ENCODE measurements around the gene WSB1. TPM values are rescaled to one million over a fixed set of nuclear protein-coding genes. Genes with fewer than 3 reads are reported as not detected.
"Not testable (repeated sequence)": the region's sequence is repeated elsewhere in the genome, so short reads cannot be mapped to it uniquely, and the experiment has no call there.

The WSB1 gene, protein sequence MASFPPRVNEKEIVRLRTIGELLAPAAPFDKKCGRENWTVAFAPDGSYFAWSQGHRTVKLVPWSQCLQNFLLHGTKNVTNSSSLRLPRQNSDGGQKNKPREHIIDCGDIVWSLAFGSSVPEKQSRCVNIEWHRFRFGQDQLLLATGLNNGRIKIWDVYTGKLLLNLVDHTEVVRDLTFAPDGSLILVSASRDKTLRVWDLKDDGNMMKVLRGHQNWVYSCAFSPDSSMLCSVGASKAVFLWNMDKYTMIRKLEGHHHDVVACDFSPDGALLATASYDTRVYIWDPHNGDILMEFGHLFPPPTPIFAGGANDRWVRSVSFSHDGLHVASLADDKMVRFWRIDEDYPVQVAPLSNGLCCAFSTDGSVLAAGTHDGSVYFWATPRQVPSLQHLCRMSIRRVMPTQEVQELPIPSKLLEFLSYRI
- 32.0 and 53.2 TPM in 2 replicates for total RNA-seq (2014; rRNA removed; shearing (Covaris generic))

- peak; percentile 89 for DNase-seq (ENCODE audit: low spot score)
Measured at GRCh38 chr17:27293898-27294688, at the start of gene WSB1. TSS of gene WSB1 (plus strand) at chr17:27294114. CDS start at chr17:27294396, 282 bp downstream.

DNA sequence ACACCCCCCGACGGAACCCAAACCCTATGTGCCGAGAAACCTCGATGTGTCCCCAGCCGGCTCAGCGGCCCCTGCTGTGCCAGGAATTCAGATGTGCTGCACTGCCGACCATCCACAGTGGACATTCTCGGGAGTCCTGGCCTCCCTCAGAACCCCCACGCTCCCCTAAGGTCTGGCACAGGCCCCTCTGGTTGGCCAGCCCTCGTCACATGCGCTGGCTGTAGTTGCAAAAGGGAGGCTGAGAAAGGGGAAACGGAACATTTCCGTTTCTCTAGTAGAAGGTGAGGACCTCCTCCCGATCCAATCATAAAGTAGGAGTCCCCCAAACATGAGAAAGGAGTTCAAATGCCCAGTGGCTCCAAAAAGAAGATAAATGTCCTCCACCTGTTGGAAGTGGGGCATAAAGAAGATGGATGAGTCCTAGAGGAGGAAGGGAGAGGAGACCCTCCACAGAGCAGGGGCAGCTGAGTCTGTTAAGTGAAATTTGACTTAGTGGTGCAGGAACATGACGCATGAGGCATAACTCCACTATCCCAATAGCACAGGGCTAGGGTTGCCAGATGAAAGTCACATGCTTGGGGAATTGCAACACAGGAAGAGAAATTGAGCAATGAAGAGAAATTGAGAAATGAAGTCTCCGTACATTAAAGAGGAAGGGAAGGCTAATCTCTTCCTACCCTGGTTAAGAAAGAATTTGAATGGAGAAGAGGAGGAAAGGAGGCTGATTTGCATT, 49.3 kb upstream of the WSB1 start:
- no peak for DNase-seq (ENCODE audit: low spot score)

DNA sequence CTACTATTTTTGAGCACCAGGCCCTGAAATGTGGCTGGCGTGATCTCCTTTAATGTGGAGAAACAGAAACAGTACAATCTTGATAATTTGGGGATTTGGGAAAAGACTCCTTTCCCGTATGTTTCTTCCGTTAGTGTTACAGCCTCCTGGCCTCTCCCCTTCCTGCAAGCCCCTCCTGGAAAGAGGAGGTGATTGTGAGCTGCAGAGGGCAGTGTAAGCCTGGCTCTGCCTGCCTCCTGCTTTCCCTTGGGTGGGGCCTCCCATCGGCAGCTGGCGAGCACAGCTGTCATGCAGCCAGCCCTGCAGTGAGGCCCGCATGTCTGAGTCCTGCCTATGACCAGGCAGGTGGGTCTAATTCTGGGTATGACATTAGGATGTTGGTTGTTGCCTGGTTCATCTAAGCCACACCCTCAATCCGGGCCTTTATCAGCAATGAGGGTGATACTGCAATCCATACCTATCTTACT, 48.7 kb upstream of the WSB1 start:
- peak; percentile 80 for DNase-seq (ENCODE audit: low spot score)

- no peak for DNase-seq (ENCODE audit: low spot score)
Measured at GRCh38 chr17:27246537-27246936, 47.4 kb upstream of the WSB1 start.

DNA sequence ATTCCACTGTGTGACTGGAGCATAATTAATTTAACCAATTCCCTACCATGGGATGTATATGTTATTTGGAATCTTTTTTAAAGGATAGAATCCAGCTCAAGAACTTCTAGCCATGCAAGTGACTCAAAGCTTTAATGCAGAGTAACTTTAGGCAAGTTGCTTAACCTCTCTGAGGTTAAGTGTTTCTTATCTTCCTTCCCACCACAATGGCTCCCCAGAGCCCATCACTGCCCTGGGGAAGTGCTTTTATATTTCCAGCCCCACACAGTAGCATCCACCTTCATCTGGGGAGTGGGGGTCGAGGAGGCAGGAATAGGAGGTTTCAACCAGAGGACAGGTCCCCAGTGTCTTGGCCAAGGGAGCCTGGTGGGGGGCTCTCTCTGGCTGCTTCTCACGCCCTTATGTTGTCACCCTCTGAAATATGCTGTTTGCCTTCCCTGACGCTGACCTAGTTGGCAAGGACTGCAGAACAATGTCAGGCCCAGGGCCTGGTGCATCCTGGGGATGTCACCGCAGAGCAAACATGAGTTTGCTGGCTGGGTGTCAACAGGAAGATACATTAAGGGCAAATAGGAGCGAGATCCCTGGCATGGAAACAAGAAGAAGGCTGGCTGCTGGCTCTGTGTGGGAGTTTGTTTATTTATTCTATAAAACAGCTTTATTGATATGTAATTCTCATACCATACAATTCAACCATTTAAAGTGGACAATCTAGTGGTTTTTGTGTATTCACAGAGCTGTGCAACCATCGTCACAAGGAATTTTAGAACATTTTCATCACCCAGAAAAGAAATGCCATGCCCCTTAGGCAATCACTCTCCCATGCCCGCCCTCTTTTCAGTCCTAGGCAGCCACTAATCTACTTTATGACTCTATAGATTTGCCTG, 46.6 kb upstream of the WSB1 start:
- peak; percentile 90 for DNase-seq (ENCODE audit: low spot score)

GRCh38 chr17:27247958-27248342, 46.0 kb upstream of the WSB1 start:
- DNase-seq (ENCODE audit: low spot score) = no peak

DNA sequence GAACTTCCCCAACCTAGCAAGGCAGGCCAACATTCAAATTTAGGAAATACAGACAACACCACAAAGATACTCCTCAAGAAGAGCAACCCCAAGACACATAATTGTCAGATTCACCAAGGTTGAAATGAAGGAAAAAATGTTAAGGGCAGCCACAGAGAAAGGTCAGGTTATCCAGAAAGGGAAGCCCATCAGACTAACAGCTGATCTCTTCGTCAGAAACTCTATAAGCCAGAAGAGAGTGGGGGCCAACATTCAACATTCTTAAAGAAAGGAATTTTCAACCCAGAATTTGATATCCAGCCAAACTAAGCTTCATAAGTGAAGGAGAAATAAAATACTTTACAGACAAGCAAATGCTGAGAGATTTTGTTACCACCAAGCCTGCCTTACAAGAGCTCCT, 43.1 kb upstream of the WSB1 start:
- DNase-seq (ENCODE audit: low spot score) = not testable (repeated sequence)

DNA sequence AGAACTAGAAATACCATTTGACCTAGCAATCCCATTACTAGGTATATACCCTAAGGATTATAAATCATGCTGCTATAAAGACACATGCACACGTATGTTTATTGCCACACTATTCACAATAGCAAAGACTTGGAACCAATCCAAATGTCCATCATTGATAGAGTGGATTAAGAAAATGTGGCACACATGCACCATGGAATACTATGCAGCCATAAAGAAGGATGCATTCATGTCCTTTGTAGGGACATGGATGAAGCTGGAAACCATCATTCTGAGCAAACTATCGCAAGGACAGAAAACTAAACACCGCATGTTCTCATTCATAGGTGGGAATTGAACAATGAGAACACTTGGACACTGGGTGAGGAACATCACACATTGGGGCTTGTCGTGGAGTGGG, 39.1 kb upstream of the WSB1 start:
- DNase-seq (ENCODE audit: low spot score) = not testable (repeated sequence)

DNA sequence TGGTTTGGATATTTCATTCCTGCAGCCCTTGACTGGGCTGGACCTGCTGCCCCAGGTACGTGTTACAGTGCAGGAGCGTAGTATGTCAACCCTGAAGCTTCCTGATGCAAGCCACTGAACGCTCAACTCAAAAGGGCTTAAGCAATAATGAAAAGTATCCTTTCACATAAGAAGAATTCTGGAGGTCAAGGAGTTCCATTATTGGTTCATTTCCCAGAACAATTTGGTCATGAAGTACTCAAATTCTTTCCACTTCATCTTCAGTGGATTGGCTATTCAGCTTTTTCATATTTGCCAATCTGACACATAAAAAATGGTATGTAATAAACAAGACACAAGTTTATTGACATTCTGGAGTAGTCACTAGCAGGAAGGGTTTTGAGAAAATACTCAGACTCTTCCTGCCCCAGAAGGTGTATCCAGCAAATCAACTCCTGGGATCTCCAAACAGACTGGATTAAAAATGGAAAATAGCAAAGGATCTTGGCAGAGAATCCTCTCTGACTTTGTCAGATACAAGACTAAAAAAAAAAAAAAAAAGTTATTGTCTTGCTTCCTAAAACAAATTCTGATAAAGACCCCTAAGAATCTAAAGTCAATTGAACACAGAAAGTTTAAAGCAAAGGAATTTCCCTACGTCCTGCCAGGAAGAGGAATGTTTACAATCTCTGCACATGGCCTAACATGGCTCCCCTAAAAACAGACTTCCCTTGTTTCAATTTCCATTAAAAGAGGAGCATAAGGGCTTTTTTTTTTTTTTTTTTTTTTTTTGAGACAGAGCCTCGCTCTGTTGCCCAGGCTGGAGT, 37.5 kb upstream of the WSB1 start:
- no peak for DNase-seq (ENCODE audit: low spot score)

- DNase-seq (ENCODE audit: low spot score) = no peak
Measured at GRCh38 chr17:27257031-27257357, 36.9 kb upstream of the WSB1 start.

GRCh38 chr17:27259356-27259755, 34.6 kb upstream of the WSB1 start:
- no peak for DNase-seq (ENCODE audit: low spot score)

DNA sequence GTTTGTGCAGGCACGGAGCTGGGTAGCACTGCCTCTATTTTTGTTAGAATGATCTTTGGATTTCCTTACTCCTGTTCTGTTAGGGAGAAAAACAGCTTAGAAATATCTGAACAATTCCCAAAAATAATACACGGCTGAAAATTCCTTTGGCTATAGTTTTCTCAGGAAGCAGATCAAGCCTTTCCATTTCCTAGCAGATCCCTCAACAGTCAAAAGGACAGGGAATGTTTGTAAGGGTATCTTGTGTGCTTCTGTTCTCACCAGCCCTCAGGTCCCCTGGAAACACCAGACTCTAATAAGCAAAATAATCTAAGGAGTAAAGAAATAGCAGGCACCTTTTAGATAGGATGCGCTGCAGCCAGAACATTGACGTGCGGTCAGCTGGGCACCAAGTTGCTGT, 30.5 kb upstream of the WSB1 start:
- no peak for DNase-seq (ENCODE audit: low spot score)

GRCh38 chr17:27264068-27264812, 29.7 kb upstream of the WSB1 start:
- no peak for DNase-seq (ENCODE audit: low spot score)

GRCh38 chr17:27265333-27265732, 28.6 kb upstream of the WSB1 start:
- no peak for DNase-seq (ENCODE audit: low spot score)

DNA sequence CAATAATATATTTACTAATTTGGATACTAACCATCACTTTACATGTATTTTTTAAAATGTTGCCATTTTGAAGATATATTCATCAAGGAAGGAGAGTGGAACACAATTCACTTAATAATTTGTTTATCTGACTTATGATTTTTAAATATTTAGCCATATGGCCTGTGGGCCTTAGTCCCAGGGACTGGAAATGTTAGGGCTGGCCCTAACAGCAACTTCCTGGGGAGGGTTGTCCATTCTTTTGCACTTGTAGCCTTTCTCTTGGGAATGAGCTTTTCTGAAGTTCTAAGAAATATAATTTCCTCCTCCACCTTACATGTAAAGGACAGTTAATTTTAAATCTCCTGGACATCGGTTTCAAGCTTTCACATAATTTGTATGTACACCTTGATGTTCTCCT, 27.7 kb upstream of the WSB1 start:
- no peak for DNase-seq (ENCODE audit: low spot score)

- no peak for DNase-seq (ENCODE audit: low spot score)
Measured at GRCh38 chr17:27268394-27269085, 25.4 kb upstream of the WSB1 start.

- no peak for DNase-seq (ENCODE audit: low spot score)
Measured at GRCh38 chr17:27269201-27269600, 24.7 kb upstream of the WSB1 start.

DNA sequence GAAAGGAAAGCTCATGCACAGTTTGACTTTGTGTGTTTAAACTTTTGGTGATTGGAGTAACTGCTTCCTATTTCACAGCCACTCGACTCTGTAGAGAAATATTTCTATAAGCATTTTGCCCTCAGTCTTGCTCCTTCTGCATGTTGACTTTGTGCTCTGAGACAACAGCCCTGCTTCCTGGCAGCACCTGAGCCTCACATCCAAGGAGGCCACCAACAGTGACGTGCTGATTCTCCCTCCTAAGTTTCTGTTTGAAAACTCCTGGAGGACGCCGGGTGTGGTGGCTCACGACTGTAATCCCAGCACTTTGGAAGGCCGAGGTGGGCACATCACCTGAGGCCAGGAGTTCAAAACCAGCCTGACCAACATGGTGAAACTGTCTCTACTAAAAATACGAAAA, 23.9 kb upstream of the WSB1 start:
- DNase-seq (ENCODE audit: low spot score) = no peak

GRCh38 chr17:27276653-27277156, 17.2 kb upstream of the WSB1 start:
- no peak for DNase-seq (ENCODE audit: low spot score)
